GM10266 (cell line): ENCODE results near the gene CATSPERE.
A peak's percentile ranks its signal among the peaks of the same experiment; 100 is the strongest.

ENCODE experiments used
- DNase-seq: peaks from one replicate; pipeline ENCODE4 v3.0.0; 2012; ENCODE audit errors: extremely low spot score
- TF ChIP-seq, protein P1 (sequence below): IDR thresholded peaks from 2 replicates; pipeline ENCODE4 v1.5.1; 2012; ENCODE audit warnings: mild to moderate bottlenecking, low read depth; ENCODE audit not compliant: control insufficient read depth, insufficient read depth; ENCODE audit errors: missing control alignments

CATSPERE gene, protein sequence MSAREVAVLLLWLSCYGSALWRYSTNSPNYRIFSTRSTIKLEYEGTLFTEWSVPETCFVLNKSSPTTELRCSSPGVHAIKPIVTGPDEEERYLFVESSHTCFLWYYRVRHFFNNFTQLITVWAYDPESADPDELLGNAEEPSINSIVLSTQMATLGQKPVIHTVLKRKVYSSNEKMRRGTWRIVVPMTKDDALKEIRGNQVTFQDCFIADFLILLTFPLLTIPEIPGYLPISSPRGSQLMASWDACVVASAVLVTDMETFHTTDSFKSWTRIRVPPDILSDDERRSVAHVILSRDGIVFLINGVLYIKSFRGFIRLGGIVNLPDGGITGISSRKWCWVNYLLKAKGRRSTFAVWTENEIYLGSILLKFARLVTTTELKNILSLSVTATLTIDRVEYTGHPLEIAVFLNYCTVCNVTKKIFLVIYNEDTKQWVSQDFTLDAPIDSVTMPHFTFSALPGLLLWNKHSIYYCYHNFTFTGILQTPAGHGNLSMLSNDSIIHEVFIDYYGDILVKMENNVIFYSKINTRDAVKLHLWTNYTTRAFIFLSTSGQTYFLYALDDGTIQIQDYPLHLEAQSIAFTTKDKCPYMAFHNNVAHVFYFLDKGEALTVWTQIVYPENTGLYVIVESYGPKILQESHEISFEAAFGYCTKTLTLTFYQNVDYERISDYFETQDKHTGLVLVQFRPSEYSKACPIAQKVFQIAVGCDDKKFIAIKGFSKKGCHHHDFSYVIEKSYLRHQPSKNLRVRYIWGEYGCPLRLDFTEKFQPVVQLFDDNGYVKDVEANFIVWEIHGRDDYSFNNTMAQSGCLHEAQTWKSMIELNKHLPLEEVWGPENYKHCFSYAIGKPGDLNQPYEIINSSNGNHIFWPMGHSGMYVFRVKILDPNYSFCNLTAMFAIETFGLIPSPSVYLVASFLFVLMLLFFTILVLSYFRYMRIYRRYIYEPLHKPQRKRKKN

DNA sequence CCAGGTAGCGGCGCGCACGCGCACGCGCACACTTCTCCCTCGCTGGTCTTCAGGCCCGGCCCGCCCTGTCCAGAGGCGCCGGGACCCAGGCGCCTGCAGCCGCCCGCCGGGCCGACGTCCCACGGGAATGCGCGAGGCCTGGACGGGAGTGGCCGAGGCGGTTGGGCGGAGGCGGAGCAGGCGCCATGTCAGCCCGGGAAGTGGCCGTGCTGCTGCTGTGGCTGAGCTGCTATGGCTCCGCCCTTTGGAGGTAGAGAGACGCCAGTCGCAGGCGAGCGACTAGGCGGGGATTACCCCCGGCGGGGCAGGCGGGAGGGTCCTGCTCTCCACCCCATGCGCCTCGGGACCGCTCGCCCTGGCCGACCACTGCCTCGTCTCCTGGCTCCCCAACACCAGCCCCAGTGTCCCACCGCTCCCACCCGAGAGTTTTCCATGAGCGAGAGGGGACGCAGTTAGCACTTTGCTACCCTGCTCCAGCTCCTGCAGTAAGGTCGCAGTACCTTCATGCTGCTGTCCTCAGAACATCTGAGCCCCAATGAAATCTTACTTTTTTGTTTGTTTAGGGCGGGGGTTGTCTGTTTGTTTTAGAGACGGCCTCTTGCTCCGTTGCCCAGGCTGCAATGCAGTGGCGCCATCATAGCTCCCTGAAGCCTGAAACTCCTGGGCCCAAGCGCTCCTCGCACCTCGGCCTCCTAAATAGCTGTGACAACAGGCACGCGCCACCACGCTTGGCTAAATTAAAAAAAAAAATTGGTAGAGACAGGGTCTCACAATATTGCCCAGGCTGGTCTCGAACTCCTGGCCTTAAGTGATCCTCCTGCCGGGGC, at the start of gene CATSPERE:
CATSPERE (plus strand) TSS at position 29 of the 827 bp plus-strand sequence; CDS start at position 186, 157 bp downstream.
- TF ChIP-seq, protein P1, sequence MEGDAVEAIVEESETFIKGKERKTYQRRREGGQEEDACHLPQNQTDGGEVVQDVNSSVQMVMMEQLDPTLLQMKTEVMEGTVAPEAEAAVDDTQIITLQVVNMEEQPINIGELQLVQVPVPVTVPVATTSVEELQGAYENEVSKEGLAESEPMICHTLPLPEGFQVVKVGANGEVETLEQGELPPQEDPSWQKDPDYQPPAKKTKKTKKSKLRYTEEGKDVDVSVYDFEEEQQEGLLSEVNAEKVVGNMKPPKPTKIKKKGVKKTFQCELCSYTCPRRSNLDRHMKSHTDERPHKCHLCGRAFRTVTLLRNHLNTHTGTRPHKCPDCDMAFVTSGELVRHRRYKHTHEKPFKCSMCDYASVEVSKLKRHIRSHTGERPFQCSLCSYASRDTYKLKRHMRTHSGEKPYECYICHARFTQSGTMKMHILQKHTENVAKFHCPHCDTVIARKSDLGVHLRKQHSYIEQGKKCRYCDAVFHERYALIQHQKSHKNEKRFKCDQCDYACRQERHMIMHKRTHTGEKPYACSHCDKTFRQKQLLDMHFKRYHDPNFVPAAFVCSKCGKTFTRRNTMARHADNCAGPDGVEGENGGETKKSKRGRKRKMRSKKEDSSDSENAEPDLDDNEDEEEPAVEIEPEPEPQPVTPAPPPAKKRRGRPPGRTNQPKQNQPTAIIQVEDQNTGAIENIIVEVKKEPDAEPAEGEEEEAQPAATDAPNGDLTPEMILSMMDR, result no peak
- peak; percentile 87 for DNase-seq

DNA sequence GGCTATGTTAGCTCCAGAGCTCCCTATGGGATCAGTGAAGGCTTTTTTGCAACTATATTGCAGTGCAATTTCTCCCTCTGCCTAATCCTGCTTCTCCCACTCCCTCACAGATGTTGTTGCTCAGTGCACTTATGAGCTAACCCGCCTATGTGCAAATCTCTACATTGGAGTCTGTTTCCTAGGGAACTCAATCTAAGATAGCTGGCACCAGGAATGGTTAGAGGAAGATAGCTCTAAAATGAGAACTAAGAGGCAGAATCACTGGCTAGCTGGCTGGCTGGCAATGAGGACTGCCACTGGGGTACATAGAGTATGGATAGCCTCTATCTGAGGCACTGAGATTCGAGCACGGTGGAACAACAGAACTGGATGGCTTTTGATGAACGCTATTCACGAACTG, 48.9 kb upstream of the CATSPERE start:
- TF ChIP-seq, protein P1, result no peak
- DNase-seq, result no peak

DNA sequence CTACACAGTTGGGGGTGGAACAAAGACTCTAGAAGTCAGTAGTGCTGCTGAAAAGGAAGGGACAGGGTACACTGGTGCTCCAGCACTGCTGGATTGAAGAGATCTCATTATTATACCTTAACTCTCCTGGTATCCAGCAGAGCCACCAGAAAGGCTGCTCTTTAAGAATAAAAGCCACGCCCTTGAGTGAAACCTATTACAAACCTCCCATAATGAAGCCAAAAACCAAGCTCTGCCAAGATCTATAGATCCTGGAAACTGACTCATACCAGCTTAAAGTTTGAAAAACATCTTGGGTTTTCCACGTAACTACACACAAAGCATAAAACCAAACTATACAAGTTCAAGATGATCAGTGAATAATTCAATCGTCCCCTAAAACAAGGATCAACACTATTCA, 47.3 kb upstream of the CATSPERE start:
- no peak for DNase-seq
- TF ChIP-seq, protein P1, result no peak

DNA sequence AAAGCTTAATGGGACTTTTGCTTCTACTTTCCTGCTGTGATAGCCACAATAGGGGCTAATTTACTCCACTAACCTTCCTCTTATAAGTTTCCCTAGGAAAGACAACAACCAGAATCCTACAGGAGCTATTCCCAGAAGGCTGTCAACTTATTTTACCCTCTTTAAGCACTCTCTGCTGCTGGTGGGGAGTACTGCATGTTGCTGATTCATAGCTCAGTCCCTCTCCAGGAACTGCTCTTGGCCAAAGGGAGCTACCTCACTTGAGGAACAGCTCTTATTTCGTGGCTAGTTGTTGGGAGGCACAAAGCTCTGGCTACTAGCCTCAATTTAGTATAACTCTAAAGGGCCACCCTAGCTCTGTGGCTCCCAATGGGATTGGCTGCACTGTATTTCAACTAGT, 46.5 kb upstream of the CATSPERE start:
- no peak for DNase-seq
- TF ChIP-seq, protein P1, result no peak

DNA sequence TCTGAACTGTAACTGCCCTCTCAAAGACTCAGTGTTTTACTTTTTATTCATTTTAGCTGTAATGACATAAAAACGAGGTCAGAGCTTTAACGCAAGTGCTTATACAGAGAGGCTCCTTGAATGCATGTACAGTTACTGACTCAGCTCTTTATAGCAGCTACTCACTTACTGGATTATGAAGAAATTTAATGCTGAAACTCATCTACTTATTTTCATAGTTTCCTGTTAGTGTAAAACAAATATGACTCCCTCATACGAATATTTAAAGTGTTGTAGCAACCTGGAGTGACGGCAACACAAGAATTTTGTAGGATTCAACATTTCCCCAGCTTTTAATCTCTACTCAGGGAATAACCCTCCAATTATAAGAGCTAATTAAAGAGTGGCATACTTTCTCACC, 42.0 kb upstream of the CATSPERE start:
- DNase-seq, result no peak
- TF ChIP-seq, protein P1, result no peak

DNA sequence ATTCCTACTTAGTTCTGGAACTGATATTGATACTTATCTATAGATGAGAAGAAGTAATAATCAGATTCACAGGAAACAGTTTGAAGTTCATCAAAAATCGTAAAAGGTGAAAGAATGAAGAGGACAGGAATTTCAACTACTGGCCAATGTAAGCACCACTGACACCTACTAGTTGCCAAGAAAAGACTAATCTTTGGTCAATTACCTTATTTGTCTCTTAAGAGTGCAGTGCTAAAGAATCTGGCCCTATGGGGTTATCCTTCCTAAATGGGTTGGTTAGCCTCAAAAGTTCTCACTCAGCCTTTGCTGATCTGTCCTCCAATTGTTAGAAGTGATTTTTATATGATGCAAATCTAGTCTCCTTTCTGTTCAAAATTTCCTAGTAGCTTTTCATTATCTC, 38.9 kb upstream of the CATSPERE start:
- no peak for DNase-seq
- TF ChIP-seq, protein P1, result no peak
